Liver (tissue), 3 donors: ENCODE measurements around the gene IRAK2.

ENCODE experiments used
- EGR1 ChIP-seq, 2 donors: IDR thresholded peaks; 2 replicates each; pipeline ENCODE4 v1.6.1; 2016 to 2018; ENCODE audit warnings: antibody characterized with exemption in 2 of 2, low read depth in 2 of 2
- GABPA ChIP-seq, 2 donors: IDR thresholded peaks in 1 of 2; conservative IDR thresholded peaks in 1 of 2; 2 replicates each; pipeline ENCODE4 v1.6.1; 2016; ENCODE audit warnings: antibody characterized with exemption in 2 of 2, mild to moderate bottlenecking in 1 of 2, moderate library complexity in 1 of 2
- JUND ChIP-seq, 2 donors: IDR thresholded peaks; 2 replicates each; pipeline ENCODE4 v1.6.1; 2016; ENCODE audit warnings: antibody characterized with exemption in 2 of 2
- MAX ChIP-seq: IDR thresholded peaks from 2 replicates; pipeline ENCODE4 v1.6.1; 2016; ENCODE audit warnings: antibody characterized with exemption
- RAD21 ChIP-seq, 2 donors: IDR thresholded peaks; 2 replicates each; pipeline ENCODE4 v1.6.1; 2016; ENCODE audit warnings: antibody characterized with exemption in 2 of 2, mild to moderate bottlenecking in 2 of 2
- REST ChIP-seq: IDR thresholded peaks from 2 replicates; pipeline ENCODE4 v1.6.1; 2016; ENCODE audit warnings: antibody characterized with exemption, mild to moderate bottlenecking
- YY1 ChIP-seq: IDR thresholded peaks from 2 replicates; pipeline ENCODE4 v1.6.1; 2016; ENCODE audit warnings: antibody characterized with exemption, mild to moderate bottlenecking
- TF ChIP-seq, protein P1 (sequence below): fragments of 150-350 bp; IDR thresholded peaks from 2 replicates; pipeline ENCODE4 v1.5.1; 2017; ENCODE audit warnings: improper control_type of control experiment, low read depth, low read length; ENCODE audit not compliant: missing input control
- donor health status: healthy.
- donor health status: healthy.

DNA sequence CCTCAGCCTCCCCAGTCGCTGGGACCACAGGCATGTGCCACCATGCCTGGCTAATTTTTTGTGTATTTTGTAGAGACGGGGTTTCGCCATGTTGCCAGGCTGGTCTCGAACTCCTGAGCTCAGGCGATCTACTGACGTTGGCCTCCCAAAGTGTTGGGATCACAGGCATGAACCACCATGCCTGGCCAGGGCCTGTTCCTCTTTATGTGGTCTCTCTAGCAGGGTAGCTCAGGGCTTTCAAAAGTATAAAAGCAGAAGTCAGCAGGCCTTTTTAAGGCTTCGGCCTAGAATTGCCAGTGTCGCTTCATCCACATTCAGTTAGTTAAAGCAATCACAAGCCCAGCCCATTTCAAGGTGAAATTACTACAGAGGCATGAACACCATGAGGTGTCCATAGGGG is 15.5 kb upstream of the IRAK2 start:
- TF ChIP-seq YY1 (no peak), REST (no peak), RAD21 (IDR thresholded peaks at IDR 0.05) (no peak), MAX (no peak), EGR1 (IDR thresholded peaks at IDR 0.05; ENCODE audit: low read depth in 2 of 2) (no peak), JUND (IDR thresholded peaks at IDR 0.05) (no peak), GABPA (IDR thresholded peaks at IDR 0.05 in 1 of 2, conservative IDR thresholded peaks at IDR 0.05 in 1 of 2) (no peak)
- TF ChIP-seq, protein P1, sequence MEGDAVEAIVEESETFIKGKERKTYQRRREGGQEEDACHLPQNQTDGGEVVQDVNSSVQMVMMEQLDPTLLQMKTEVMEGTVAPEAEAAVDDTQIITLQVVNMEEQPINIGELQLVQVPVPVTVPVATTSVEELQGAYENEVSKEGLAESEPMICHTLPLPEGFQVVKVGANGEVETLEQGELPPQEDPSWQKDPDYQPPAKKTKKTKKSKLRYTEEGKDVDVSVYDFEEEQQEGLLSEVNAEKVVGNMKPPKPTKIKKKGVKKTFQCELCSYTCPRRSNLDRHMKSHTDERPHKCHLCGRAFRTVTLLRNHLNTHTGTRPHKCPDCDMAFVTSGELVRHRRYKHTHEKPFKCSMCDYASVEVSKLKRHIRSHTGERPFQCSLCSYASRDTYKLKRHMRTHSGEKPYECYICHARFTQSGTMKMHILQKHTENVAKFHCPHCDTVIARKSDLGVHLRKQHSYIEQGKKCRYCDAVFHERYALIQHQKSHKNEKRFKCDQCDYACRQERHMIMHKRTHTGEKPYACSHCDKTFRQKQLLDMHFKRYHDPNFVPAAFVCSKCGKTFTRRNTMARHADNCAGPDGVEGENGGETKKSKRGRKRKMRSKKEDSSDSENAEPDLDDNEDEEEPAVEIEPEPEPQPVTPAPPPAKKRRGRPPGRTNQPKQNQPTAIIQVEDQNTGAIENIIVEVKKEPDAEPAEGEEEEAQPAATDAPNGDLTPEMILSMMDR, result no peak
